Activated gamma-delta T cell (primary cell): ENCODE measurements around the gene ARHGAP19.
A peak's percentile ranks its signal among the peaks of the same experiment; 100 is the strongest.

Source experiments
- DNase-seq: peaks from one replicate; lab custom pipeline; 2025; lab: John Stamatoyannopoulos, UW
- total RNA-seq, 2 donors: gene quantifications; one replicate each; lab custom pipeline; 2026; lab: John Stamatoyannopoulos, UW

Gene ARHGAP19, protein sequence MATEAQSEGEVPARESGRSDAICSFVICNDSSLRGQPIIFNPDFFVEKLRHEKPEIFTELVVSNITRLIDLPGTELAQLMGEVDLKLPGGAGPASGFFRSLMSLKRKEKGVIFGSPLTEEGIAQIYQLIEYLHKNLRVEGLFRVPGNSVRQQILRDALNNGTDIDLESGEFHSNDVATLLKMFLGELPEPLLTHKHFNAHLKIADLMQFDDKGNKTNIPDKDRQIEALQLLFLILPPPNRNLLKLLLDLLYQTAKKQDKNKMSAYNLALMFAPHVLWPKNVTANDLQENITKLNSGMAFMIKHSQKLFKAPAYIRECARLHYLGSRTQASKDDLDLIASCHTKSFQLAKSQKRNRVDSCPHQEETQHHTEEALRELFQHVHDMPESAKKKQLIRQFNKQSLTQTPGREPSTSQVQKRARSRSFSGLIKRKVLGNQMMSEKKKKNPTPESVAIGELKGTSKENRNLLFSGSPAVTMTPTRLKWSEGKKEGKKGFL
- total RNA-seq: 26.9 to 30.2 reads per million in 2 donors

DNA sequence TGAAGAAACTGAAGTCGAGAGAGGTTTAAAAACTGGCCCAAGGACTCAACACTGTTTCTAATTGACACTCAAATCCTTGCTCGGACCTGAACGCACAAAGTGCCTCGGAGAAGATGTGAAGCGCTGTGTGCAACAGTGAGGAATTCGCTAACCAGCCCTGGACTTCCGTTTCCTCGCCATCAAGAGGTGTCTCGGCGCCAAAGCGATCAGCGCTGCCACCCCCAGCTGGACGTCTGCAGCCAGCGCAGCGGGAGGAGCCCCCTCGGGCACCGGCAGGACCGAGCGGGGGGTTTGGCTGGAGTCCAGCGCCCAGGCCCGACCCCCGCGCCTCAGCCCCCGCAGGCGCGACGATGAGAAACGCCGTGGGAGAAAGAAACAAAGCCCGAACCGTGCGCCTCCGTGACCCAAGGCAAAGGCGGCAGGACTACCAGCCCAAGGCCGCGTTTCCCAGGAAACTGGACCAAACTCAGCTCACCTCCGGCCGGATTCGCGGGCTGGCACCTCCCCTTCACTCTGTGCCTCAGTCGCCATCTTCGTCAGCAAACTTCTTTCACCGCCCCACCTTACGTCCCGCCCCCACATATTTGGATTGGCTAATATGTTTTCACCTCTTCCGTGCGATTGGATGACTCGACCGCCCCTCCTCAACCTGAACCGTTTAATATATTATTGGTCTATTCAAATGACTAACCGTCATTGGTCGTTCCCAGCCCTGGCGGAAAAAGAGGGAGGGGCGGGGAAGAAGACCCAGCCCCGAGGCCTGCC lies at the start of gene ARHGAP19:
TSS of gene ARHGAP19 (minus strand) at position 541 of the 765 bp plus-strand sequence. CDS start at position 531, 10 bp downstream.
- DNase-seq: peak; percentile 38

DNA sequence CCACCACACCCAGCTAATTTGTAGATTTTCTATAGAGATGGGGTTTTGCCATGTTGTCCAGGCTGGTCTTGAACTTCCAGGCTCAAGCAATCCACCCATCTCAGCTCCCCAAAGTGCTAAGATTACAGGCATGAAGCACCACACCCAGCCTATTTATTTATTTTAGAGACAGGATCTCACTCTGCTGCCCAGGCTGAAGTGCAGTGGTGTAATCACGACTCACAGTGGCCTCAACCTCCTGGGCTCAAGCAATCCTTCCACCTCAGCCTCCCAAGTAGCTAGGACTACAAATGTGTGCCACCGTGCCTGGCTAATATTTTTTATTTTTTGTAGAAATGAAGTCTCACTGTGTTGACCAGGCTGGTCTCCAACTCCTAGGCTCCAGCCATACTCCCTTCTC lies 49.0 kb upstream of the ARHGAP19 start:
- no peak for DNase-seq

DNA sequence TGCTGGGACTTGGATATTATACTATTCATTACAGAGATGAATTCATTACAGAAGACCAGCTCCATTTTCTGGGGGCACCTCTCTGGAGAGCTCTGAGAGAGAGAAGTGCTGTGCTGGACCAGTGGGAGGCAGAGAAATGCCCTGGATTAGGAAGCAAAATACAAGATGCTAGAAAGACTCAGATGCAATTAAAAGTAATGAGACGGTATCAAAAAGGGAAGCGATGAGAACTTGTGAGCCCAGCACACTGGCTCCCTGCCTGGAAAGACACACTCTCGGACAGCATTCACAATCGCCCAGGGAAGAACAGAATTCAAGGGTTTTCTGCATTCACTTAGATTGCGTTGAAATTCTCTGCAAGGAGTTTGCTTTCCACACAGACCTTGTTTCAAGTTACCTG lies 45.6 kb upstream of the ARHGAP19 start:
- DNase-seq: no peak

DNA sequence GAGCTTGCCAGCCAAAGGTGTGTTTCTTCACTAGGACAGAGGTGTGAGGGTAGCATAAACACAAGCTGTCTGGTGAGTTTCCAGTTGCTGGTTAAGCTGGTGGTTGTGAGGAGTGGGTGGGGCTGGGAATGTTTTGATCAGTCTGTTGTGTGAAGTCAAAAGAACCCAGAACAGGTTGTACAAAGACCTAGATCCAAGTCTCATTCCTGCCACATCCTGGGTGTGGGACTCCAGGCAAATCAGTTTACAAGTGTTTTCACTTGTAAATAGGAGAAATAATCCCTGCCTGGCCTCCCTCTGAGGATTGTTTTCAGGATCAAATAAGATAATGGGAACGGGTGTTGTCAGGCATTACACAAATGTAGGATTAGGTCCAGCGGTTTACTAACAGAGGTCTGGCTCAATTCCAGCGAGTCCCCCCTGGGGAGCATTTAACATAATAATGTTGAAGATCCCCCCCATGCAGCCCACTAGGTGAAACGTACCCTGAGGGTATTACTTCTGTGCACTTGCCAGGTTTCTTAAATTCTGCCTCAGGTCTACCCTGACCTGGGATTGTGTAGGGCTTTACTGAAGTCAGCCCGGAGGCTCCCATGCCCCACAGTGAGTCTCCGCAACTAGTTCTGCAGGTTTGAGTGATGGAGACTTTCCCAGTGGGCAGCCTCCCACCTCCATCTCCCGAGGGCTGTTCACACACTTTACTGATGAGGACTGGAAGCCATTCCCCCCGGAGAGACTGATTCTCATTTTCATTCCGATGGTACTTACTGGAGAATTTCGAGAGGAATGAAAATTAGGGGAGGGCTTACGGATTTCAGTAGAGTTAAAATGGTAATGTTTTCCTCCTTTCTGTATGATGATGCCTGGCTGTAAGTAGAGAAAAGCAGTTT lies 44.8 kb upstream of the ARHGAP19 start:
- DNase-seq: no peak

DNA sequence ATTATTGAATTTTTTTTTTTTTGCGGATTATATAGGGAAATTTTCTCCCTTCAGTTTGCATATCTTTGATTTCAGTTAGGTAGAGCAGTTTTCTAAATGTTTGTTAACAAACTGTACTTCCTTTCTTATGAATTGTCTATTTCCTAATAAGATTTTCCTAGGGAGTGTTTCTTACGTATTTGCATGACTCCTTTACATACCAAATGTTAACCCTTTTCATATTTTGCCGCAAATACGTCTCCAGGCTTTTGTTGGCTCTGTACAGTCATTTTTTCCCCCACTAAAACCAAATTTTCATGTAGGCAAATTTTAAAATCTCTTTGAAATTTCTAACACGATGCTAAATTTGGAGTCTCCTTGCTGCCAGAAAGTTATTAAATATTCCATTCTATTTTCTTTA lies 44.0 kb upstream of the ARHGAP19 start:
- no peak for DNase-seq

DNA sequence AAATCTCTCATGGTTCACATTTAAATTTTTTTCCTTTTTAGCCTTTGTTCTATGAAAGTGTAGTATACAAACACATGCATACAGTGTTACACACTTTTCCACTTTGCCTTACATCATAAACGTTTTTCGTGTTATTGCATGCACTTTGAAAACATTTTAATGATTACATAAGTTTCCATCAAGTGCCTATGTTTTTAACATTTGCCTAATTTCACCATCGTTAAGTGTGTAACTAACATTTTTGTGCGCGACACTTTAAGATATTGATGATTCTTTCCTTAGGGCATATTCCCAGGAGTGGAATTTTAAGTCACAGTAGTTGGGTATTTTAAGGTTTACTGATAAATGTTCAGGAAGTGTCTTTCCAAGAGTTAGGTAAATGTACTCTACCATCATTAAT lies 43.6 kb upstream of the ARHGAP19 start:
- DNase-seq: no peak

DNA sequence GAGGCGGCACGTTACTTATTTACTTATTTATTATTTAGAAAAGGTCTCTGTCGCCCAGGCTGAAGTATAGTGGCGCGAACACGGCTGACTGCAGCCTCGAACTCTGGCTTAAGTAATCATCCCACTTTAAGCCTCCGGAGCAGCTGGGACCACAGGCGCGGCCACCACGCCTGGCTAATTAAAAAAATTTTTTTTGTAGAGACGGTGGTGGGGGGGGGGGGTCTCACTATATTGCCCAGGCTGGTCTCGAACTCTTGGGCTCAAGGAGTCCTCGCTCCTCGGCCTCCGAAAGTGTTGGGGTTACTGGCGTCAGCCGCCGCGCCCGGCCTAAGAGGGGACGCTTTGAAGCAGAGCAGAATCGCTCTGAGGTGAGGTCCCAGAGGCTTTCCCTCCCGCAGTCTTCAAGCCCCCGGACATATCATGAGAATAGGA lies 42.8 kb upstream of the ARHGAP19 start:
- no peak for DNase-seq

DNA sequence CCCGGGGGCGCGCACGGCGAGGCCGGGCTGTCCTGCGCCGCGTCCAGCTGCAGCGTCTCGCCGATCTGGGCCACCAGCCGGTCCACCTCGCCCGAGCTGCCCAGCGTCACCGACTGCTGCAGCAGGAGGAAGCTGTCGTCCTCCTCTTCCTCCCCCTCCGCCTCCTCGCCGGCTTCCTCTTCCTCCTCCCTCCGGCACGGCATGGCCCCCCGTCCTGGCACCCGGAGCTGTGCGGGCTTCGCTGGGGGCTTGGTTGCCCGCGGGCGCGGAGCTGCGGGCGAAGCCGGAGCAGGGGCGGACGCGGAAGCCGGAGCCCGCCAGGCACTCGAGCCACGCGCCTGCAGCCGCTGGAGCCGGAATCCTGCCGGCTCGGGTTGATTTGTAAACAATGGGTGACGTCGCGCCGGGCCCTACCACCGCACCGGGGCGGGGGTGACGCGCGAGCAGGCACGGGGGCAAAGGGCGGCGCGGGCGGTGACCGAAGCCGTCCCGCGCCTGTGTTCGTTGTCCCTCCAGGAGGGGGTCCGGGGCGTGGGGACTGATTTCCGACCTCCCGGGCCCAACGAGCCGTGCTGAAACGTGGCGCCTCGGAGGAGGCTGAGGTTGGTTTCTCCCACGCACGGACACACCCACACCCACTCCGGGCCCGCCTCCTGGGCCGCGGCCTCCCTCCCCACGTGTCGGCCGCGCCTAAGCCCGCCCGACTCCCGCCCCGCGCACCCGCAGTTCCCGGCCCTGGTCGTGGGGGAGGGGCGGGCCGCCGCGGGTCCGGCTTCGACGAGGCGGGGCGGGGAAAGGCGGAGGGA lies 42.1 kb upstream of the ARHGAP19 start, which contains the start of gene FRAT2:
TSS of gene FRAT2 (minus strand) at position 360 of the 806 bp plus-strand sequence. CDS start at position 203, 157 bp downstream.
- peak; percentile 84 for DNase-seq

DNA sequence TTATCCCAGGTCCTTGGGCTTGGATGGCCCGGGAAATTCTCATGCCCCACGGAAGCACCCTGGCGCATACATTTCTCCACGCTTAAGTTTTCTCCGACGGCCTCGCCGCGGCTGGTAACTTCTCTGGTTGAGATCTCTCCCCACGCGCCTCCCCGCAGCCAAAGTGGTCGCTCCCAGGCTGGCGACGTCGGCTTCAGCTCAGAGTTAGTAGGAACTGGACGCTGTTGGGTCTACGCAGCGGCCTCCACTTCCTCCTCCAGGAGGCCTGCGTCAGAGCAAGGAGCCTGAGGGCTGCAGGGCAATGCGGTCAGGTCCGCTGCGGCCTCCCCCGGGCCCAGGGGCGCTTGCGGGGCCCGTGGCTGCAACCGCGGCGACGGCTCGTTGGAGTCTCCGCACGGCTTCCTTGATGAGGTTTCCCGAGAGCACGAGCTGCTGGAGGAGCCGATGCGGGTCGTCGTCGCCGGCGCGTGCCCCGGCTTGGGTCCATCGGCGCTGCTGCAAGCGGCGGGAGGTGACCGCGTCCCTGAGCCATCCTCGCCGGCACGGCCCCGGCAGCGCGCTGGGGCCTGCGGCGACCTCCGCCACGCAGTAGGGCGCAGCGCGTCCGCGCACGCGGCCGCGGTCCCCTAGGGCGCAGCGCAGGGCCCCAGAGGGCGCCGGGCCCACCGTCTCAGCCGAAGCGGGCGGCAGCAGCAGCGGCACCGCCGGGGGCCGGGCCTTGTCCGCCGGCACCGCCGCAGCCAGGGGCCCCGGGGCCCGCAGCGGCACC lies 41.3 kb upstream of the ARHGAP19 start:
- peak; percentile 43 for DNase-seq

DNA sequence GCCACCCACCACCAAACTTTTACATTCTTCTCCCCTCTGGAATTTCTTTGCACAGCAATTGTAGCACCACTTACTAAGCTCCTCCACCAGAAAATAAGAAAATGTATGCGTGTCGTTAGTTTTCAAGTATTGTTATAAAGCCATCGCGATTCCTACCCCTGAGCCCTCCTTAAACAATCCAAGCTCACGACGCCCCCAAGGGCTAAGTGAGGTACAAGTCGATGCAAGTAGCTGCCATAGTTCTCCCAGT lies 40.8 kb upstream of the ARHGAP19 start:
- DNase-seq: no peak

DNA sequence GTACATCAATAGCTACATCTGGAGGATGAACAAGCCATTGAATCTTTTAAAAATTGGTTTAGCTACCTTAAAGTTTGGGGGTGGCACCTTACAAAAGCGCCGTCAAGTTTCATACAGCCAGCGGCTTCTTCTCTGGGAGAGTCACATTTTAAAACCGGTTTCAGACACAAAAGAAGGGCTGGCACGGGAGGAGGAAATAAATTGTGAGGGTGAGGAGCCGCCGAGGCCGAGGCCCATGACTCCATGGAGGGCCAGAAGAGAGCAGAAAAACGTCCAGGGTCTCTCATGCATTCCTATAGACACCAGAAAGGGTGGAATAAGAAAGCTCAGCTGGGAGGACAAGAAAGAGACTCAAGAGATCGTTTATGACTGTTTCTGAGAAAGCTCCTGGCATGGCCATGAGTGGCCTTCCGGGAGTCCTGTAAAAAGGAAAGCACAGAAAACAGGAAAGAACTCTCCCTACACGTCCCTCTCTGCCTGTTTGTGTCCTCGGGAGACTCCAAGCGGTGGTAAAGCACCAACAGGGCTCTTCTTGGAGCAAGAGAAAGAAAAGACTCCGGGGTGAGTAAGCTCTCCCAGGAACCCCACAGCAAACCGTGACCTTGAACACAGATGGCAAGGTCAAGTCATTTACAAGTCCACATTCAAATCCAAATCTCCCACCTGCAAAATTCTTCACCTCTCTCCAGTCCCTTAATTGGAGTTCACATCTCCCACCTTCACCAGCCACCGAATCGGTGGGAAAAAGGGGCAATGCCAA lies 40.3 kb upstream of the ARHGAP19 start:
- DNase-seq: no peak

DNA sequence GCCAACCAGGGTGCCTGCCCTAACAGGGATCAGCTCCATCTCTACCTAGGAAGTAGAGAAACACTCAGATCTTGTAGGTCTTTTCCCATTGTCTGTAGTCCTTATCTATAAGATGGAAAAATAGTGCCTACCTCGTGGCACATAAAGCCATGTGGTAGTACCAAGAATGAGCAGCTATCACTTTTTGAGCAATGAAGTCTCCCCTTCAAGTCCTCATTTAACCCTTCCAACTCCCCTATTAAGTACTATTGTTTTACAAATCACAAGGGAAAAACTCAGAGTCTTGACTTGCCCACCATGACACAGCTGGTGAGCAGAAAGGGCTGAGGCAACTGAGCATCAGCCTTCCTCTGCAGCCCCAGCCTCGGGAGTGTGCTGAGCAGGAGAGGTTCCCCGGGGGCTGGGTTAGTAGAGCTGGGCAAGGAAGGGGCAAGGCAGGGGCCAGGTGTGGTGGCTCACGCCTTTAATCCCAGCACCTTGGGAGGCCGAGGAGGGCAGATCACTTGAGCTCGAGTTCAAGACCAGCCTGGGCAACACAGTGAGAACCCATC lies 38.8 kb upstream of the ARHGAP19 start:
- DNase-seq: no peak

DNA sequence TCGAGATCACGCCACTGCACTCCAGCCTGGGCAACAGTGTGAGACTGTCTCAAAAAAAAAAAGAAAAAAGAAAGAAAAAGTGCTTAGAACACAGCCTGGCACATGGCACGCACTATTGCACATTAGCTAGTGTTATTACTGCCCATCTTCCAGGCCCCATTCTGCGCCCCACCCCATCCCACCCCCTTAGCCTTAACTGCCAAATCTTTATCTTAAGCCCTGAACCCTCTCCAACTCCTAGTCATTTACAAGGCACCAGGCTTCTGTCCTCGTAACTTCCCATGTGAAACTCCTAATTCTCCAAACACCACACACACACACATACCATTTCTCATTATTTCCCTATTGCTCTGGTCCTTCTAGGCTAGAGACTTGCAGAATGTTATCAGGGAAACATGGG lies 37.3 kb upstream of the ARHGAP19 start:
- DNase-seq: no peak

DNA sequence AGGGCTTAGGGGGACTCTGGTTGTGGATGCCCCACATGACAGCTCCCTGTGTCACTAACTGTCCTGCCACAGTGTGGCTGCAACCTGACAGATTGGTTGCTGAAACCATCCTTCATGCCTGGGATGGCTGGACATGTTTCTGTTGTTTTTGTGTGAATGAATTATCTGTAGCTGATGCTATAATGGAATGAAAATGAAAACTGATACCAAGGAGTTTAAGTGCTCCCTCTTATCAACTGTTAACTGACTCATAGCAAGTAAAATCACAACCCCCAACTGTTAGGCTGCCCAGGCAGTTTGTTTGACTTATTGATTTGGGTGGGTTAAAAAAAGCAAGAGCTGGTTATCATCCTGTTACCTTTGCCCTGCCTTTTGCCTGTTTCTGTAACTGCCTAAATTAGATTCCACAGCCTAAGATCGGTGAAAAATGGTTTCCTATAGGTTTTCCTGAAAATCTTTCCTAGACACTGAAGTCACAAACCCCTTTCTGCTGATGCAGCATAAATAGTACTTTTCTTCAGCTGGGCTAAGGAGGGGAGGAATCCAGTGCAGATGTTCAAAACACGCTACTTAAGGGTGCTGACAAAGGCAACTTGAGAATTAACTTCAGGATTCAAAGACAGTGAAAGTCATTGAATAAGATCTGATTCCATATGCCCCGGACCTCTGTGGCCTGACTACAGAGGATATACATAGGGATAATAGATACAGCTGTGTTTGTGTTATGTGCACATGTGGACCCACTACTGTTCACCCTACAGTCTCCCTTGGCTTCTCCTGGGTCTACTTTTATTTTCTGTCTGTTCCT lies 36.4 kb upstream of the ARHGAP19 start:
- no peak for DNase-seq

DNA sequence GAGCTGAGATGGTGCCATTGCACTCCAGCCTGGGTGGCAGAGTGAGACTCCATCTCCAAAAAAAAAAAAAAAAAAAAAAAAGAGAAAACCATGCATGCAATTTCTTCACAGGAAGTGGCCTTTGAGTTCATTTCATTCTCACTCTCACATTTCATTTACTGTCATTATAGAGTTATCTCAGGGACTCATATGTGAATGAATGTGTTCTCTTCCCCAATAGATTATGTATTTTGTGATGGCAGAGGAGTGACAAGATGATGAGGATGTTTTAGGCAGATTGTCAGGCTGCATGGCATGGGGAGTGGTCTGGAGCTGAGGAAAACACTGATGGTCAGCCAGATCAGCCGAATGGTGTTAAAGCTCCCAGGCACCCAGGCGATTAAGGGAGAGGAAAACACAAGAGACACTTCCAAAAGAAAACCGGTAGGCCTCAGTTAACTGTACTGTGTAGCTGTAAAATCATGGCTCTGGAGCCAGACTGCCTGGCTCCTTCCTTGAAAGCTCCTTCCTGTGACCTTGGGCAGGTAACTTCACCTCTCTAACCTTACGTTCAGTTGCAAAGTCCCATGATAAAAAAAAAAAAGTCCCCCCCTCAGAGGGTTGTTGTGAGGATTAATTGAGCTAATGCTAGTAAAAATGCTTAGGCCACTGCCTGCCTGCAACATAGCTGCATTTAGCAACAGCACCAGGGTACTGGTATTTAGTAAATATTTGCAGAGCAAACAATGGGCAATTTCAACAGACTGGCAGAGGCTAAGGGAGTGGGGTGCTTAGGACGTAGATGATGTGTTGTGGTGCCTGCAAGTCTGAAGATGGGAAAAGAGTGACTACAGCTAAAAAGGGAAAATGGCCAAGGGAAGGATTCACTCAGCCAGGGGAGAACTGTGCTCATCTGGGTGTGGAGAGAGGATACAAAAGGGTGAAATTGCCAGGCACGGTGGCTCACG lies 35.2 kb upstream of the ARHGAP19 start:
- DNase-seq: no peak

DNA sequence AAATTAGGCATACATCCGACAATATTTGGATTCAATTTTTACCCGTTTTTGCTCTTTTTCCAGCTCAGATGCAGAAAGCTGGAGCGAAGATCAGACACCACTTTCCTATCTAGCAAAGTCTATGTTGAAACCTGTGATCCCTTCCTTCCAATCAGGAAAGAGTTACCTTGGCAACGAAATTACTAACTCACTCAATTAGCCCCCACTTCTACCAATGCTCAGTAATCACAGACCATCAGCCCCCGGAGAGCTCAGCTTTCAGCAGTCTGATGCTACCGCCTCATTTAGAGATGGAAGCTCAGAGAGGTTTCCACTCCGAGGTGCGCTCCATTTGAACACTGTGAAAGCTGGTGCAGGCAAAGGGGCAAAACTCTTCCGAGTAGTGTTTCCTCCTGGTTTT lies 33.3 kb upstream of the ARHGAP19 start:
- DNase-seq: no peak

DNA sequence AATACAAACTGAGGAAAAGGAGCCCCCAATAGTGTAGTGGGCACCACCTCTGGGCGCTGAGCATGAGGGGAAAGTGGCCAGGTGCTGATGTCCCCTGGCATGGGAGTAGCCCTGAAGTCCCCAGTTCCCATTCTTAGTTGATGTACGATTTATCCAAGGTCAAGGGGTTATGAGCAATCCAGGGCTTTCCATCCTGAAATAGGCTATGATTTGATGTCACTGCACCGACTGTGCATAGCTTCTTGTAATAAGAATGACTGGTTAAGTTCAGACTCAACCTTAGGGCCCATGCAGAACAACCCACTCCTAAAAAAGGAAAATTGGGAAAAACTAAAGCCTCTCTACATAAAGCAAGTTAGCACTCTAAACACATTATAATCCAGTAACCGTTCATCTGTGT lies 31.1 kb upstream of the ARHGAP19 start:
- no peak for DNase-seq
